Spleen (tissue), 11 donors: Measurements from ENCODE around the gene MRAS. TPM values are rescaled to one million over a fixed set of nuclear protein-coding genes. Genes with fewer than 3 reads are reported as not detected.

Source experiments
- DNase-seq: peaks from one replicate; pipeline ENCODE4 v3.0.0-alpha.2; 2020
- H3K27ac ChIP-seq, 8 donors: fragments of 200-600 bp; sonication (generic) in 7 of 8; 1 replicate in 4 of 8; 2 replicates in 4 of 8; pipeline versions ENCODE4 v1.5.0 to v1.8.0; 2016 to 2021; ENCODE audit warnings: inconsistent platforms in 4 of 8, mild to moderate bottlenecking in 4 of 8, moderate library complexity in 1 of 8
- H3K27me3 ChIP-seq, 7 donors: fragments of 200-600 bp; sonication (generic) in 6 of 7; replicated peaks in 1 of 7; 1 replicate in 4 of 7; 2 replicates in 3 of 7; pipeline versions ENCODE4 v1.5.0 to v1.8.0; 2016 to 2021; ENCODE audit warnings: inconsistent platforms in 3 of 7, mild to moderate bottlenecking in 1 of 7
- H3K36me3 ChIP-seq, 6 donors: fragments of 200-600 bp; sonication (generic) in 5 of 6; 1 replicate in 4 of 6; 2 replicates in 2 of 6; pipeline versions ENCODE4 v1.5.0 to v1.8.0; 2016 to 2021; ENCODE audit warnings: inconsistent platforms in 2 of 6
- H3K4me1 ChIP-seq, 6 donors: fragments of 200-600 bp; sonication (generic) in 5 of 6; 1 replicate in 3 of 6; 2 replicates in 3 of 6; pipeline versions ENCODE4 v1.5.0 to v1.8.0; 2016 to 2021; ENCODE audit warnings: inconsistent platforms in 3 of 6
- H3K4me3 ChIP-seq, 8 donors: fragments of 200-600 bp; sonication (generic) in 7 of 8; 1 replicate in 4 of 8; 2 replicates in 4 of 8; pipeline versions ENCODE4 v1.5.0 to v1.8.0; 2016 to 2021; ENCODE audit warnings: inconsistent platforms in 4 of 8, mild to moderate bottlenecking in 4 of 8, moderate library complexity in 2 of 8
- H3K9me3 ChIP-seq, 8 donors: fragments of 200-600 bp; sonication (generic) in 7 of 8; 1 replicate in 4 of 8; 2 replicates in 4 of 8; pipeline versions ENCODE4 v1.5.0 to v1.8.0; 2016 to 2021; ENCODE audit warnings: inconsistent platforms in 4 of 8
- POLR2A ChIP-seq, 3 donors: fragments of 450-650 bp; IDR thresholded peaks; one replicate each; pipeline ENCODE4 v1.5.1; 2017; ENCODE audit warnings: antibody characterized with exemption in 3 of 3, mild to moderate bottlenecking in 1 of 3
- POLR2AphosphoS5 ChIP-seq, 3 donors: sonication (generic); formaldehyde crosslinking; IDR thresholded peaks; one replicate each; pipeline ENCODE4 v1.5.1; 2017; ENCODE audit warnings: antibody characterized with exemption in 3 of 3
- WGBS, 5 donors: extraction: QIAGEN DNeasy Blood & Tissue Kit in 3 of 5; methylation state at CpG; one replicate each; pipeline versions ENCODE4 v1.1.5 to v1.1.7; 2013 to 2018; 5-methylcytosine and 5-hydroxymethylcytosine counted together
- intact Hi-C: fragments of 100-400 bp; cut with DNase I; formaldehyde crosslinking; loops from one replicate; pipeline ENCODE4 v1.15.0; 2023; ENCODE audit warnings: low total_unique reads
- polyA plus RNA-seq, 3 donors: library from polyadenylated mRNA; stranded (reverse); fragments of 200-250 nt; gene quantifications; one replicate each; pipeline ENCODE4 v1.2.1, GENCODE V29; 2013
- total RNA-seq, 7 donors: library from RNA; depleted of rRNA in 3 of 7; stranded (reverse); fragments of >200 nt in 3 of 7; fragmentation: NEBNext Ultra II Directional in 4 of 7; extraction: Animal tissue kit (Norgen Biotek cat#: 25700) in 4 of 7; gene quantifications; one replicate each; pipeline versions ENCODE4 v1.1.0 to v1.2.1, GENCODE V29; 2016 to 2021
- TF ChIP-seq, protein P1 (sequence below), 11 experiments: fragments of 200-600 bp in 7 of 11; fragments of 450-650 bp in 4 of 11; sonication (generic) in 4 of 11; IDR thresholded peaks in 8 of 11; conservative IDR thresholded peaks in 3 of 11; 1 replicate in 7 of 11; 2 replicates in 4 of 11; pipeline versions ENCODE4 v1.4.0 to v1.8.0; 2016 to 2021; ENCODE audit warnings: antibody characterized with exemption in 11 of 11, inconsistent platforms in 4 of 11, mild to moderate bottlenecking in 1 of 11
- donor health status: healthy with polysubstance abuse.
- donor health status: DM: no; HTN: no; CAD: no; lungs with moderate emphysema.
- donor health status: DM: no; HTN: no; CAD: no.
- donor health status: Bipolar disorder and iron deficiency.
- donor health status: healthy.
- donor health status: DM: no; HTN: no; CAD: no.
- donor health status: DM: yes; HTN: yes; CAD: no.

MRAS gene
- total and polyA plus RNA-seq, 10 donors, result 4.1 to 36.7 (median 21.4) TPM

GRCh38 chr3:138355071-138355470, 6.7 kb downstream of the MRAS start:
- Histone ChIP-seq H3K36me3 (no peaks in the 10 kb centered on the region), H3K9me3 (no peaks in the 10 kb centered on the region), H3K27ac (no peak overlapping the region), H3K27me3 (peaks cover 0 to 14% (median 0%) of the 10 kb centered on the region in 7 donors), H3K4me3 (no peak overlapping the region), H3K4me1 (peaks cover 0 to 21% (median 5%) of the 10 kb centered on the region in 6 donors)
- no peak for TF ChIP-seq POLR2A (IDR thresholded peaks at IDR 0.05)
- intact Hi-C loops, result no loop called here
- 87 to 96% (median 92%) methylated on average over 3 of the region's 3 CpGs for WGBS, 5 donors
- DNase-seq, result no peak

DNA sequence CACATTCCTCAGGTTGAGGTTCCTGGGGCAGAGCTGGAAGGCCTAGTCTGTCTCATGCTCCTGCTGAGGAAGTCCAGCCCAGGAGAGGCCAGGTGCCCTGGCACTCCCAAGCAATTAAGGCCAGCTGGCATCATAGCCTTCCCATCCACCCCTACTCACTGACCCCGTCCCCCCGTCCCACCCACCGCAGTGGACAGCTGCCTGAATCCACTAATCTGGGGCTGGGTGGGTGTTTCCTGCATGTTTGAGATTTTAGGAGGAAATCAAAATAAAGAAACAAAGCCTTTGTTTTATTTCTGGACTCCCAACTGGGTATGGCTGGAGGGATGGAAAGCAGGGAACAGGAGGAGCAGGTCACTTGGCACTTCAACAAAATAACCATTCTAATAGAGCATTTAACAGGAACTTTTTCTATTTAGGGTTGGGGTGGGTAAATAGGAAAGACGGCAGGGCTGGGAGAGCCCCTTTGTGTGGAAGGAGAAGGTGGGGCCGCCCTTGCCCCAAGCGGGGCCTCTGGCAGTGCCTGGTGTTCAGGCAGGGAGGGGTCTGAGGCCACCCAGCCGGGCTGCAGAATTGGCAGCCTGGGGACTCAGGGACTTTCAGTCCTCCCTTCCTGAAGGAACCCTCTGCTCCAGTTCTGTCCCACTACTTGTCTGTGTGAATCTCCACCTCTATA, 8.5 kb downstream of the MRAS start:
- H3K9me3 ChIP-seq, result no peaks in the 10 kb centered on the region
- peaks cover 0 to 16% (median 0%) of the 10 kb centered on the region in 7 donors for H3K27me3 ChIP-seq
- intact Hi-C loops, result no loop called here
- no peak overlapping the region for H3K4me3 ChIP-seq
- no peak for DNase-seq
- no peaks in the 10 kb centered on the region for H3K36me3 ChIP-seq
- 76 to 92% (median 79%) methylated on average over 7 of the region's 7 CpGs for WGBS, 5 donors
- TF ChIP-seq, protein P1, sequence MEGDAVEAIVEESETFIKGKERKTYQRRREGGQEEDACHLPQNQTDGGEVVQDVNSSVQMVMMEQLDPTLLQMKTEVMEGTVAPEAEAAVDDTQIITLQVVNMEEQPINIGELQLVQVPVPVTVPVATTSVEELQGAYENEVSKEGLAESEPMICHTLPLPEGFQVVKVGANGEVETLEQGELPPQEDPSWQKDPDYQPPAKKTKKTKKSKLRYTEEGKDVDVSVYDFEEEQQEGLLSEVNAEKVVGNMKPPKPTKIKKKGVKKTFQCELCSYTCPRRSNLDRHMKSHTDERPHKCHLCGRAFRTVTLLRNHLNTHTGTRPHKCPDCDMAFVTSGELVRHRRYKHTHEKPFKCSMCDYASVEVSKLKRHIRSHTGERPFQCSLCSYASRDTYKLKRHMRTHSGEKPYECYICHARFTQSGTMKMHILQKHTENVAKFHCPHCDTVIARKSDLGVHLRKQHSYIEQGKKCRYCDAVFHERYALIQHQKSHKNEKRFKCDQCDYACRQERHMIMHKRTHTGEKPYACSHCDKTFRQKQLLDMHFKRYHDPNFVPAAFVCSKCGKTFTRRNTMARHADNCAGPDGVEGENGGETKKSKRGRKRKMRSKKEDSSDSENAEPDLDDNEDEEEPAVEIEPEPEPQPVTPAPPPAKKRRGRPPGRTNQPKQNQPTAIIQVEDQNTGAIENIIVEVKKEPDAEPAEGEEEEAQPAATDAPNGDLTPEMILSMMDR (IDR thresholded peaks at IDR 0.05 in 8 of 11, conservative IDR thresholded peaks at IDR 0.05 in 3 of 11), result no peak
- TF ChIP-seq POLR2AphosphoS5 (IDR thresholded peaks at IDR 0.05), result no peak
- TF ChIP-seq POLR2A (IDR thresholded peaks at IDR 0.05), result no peak
- H3K4me1 ChIP-seq, result peaks cover 0 to 7% (median 0%) of the 10 kb centered on the region in 6 donors
- no peak overlapping the region for H3K27ac ChIP-seq

DNA sequence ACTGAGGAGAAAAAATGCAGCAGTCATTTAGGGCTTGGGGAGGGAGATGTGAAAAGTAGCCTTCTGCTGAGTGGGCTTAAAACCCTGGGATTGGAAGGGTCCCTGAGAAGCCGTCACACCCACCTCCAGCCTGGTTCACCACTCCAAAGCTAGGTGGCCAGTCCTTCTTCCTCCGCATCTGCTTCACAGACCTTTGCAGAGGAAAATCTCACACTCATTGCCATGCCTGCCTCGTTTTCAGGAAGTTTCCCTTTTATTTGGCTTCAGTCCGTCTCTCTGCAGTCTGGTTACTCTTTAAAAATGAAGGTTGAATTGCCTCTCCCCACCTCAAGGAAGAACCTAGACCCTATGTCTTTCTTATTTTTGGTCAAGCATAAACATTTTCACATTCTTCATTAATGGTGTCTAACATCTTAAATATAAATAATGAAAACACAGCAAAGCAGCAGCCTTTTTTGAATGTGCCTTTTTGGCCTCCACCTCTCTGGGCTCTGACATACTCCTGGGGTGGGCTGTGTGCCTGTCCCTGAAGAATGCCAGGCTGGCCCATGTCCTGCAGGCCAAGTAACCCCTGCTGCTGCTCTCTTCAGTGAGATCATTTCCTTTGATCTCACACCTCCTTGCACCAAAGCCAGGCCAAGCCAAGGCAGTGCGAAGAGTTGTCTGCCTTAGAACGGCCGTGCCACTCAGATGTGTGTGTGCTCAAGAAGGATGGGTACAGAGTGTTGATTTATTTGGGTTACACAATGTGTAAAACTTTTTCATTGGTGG, 11.0 kb downstream of the MRAS start:
- H3K36me3 ChIP-seq, result no peaks in the 10 kb centered on the region
- no peak for DNase-seq
- H3K9me3 ChIP-seq, result no peaks in the 10 kb centered on the region
- TF ChIP-seq POLR2AphosphoS5 (IDR thresholded peaks at IDR 0.05), result no peak
- TF ChIP-seq, protein P1 (IDR thresholded peaks at IDR 0.05 in 8 of 11, conservative IDR thresholded peaks at IDR 0.05 in 3 of 11), result no peak
- no peak for TF ChIP-seq POLR2A (IDR thresholded peaks at IDR 0.05)
- H3K27me3 ChIP-seq, result peaks cover 0 to 37% (median 0%) of the 10 kb centered on the region in 7 donors
- intact Hi-C loops, result no loop called here
- WGBS, 5 donors, result 72 to 76% (median 74%) methylated on average over 7 of the region's 7 CpGs
- peaks cover 0 to 8% (median 0%) of the 10 kb centered on the region in 6 donors for H3K4me1 ChIP-seq
- H3K4me3 ChIP-seq, result no peak overlapping the region
- H3K27ac ChIP-seq, result no peak overlapping the region

- Histone ChIP-seq H3K27ac (no peak overlapping the region), H3K36me3 (no peaks in the 10 kb centered on the region), H3K9me3 (no peaks in the 10 kb centered on the region), H3K27me3 (peaks cover 0 to 45% (median 0%) of the 10 kb centered on the region in 7 donors), H3K4me1 (peaks cover 0 to 16% (median 0%) of the 10 kb centered on the region in 6 donors), H3K4me3 (no peak overlapping the region)
- DNase-seq, result no peak
- intact Hi-C loops, result no loop called here
- WGBS, 5 donors, result 92 to 98% (median 95%) methylated on average over 15 of the region's 15 CpGs
- TF ChIP-seq POLR2AphosphoS5 (IDR thresholded peaks at IDR 0.05), result no peak
- TF ChIP-seq POLR2A (IDR thresholded peaks at IDR 0.05), result no peak
- TF ChIP-seq, protein P1 (IDR thresholded peaks at IDR 0.05 in 8 of 11, conservative IDR thresholded peaks at IDR 0.05 in 3 of 11), result no peak
Measured at GRCh38 chr3:138359919-138360868, 11.8 kb downstream of the MRAS start.
